HuH-7.5 (cell line): ENCODE data around the gene GOLGA6C.
"Not testable (repeated sequence)": the region's sequence is repeated elsewhere in the genome, so short reads cannot be mapped to it uniquely, and the experiment has no call there.

ENCODE experiments used
- DNase-seq: peaks from one replicate; pipeline ENCODE4 v3.0.0; 2011; ENCODE audit warnings: low spot score

The GOLGA6C gene

DNA sequence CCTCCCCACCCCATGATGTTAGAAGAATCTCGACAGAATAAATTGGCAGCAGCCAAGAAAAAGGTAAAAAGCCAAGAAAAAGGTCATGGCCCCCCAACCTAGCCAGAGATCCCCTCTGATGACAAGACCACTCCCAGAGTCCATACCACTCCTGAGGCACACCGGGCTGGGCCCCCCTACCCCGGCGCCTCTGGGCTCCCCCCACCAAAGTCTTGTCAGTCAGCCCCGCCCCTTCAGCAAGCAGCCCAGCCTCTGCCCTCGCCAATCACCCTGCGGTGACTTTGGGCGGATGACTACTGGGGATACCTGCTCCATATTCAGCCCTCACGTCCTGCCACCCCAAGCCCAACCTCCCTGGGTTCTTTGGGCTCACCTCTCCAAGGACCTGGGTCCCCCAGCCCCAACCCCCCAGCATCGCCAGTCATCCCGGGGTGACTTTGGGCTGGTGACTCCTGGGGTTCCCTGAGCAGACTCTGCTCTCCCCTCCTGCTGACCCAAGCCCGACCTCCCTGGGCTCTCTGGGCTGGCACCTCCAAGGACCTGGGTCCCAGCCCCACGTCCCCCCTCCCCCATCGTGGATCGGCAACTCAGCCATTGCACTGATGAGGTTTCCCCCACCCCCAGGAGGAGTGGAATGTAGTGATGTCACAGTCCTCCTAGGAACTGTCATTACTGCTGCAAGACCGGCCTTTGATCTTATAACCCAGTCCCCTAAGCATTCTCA, 648 bp downstream of the GOLGA6C start:
- DNase-seq, result not testable (repeated sequence)

DNA sequence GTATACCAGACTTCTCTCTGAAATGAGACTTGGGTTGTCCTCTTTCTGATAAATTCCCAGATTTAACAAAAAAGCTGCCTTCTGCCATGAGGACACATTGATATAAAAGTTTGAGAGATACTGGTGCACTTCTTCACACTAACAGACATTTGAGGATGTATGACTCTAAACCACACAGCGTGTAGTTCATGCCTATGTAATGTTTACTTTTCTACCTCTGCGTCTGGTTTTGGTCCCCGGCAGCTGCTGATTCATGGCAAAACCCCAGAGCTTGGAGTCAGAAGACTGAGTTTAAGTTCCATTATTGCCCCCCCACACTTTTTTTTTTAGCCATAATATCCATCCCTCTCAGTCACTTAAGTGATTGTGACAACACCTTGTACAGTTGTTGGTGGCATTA, 1.7 kb downstream of the GOLGA6C start:
- not testable (repeated sequence) for DNase-seq

DNA sequence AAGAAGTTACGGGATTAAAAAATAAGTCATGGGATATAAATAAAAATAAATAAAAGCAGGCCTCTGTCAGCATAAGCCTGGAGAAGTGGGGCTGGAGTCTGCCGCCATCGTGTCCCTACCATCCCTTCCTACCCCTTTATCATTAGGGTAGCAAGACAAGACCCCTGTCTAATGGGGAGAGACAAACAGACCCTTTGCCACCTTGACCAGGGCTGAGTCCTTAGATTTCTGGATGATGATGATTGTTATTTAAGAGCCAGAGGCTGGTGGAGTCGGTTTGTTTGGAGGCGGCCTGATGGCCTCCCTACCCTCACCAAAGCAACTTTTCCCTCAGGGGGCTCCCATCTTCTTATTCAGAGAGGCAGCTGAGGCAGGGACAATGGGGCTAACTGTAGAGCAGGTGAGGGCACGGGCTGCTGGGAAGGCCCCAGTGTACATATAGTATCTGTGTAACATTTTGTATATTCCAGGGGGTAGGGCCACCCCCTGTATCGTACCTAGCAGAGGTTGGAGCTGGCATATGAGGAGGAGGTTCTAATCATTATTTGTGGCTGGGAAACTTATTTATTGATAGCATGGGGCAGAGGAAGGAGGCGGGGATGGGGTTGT, 15.7 kb downstream of the GOLGA6C start:
- DNase-seq, result not testable (repeated sequence)

DNA sequence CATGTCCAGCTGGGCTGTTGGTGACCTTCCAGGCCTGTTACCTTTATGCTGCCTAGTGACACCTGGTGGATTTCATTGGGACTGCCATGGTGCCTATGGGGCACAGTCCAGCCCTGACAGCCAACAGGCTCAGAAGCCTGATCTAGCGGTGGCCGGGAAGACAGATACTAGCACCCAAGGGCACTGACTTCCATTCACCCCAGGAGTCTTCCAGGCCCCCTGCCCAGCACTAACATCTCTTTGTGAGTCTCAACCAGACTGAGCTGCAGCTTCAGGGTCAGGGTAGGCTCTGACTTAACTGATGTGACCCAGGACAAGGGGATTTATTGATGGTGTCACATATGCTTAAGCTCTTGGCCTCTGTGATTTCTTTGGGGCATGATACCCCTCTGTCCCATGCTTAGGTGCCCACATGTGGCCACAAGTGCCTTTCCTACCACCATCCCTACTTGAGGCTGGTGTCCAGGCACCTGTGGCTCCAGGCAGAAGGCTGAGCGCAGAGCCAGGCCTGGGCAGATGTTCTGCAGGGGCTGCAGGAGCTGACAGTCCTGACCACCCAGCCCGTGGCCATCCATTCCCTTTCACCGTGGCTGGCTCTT, 16.5 kb downstream of the GOLGA6C start:
- not testable (repeated sequence) for DNase-seq

DNA sequence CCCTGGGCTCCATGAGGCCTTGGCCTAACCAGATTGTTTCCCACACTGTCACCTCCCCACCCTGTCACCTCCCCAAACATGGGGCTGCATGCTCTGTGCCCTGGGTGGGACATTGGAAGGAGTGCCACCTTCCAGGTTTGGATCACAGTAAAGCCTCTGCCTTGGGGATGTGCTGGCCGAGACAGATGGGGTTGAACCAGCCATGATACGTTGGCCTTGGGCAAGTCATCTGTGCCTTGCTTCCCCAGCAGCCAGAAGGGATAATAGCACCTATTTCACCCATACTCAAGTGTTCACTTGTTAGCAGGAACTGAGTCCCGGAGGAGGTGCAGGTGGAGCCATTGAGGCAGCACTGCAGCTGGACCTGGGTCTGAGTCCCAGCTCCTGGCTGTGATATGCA, 17.5 kb downstream of the GOLGA6C start:
- DNase-seq, result not testable (repeated sequence)

DNA sequence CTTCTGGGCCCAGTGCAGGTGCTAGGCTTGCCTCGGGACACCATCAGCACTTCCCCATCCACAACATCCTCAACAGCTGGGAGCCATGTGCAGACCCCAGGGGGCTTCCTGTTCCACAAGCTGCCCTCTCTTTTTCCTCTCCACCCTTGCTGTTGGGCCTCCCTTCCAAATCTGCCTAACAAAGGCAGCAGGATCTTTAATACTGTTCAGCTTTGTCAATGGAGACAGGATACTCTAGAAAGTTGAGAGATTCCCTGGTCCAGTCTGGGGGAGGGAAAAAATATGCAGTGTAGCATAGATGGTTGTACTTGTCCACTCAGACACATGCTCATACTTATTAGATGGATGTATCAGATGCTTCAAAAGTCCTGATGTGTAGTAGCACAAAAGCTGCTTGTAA, 20.4 kb downstream of the GOLGA6C start:
- DNase-seq, result not testable (repeated sequence)

DNA sequence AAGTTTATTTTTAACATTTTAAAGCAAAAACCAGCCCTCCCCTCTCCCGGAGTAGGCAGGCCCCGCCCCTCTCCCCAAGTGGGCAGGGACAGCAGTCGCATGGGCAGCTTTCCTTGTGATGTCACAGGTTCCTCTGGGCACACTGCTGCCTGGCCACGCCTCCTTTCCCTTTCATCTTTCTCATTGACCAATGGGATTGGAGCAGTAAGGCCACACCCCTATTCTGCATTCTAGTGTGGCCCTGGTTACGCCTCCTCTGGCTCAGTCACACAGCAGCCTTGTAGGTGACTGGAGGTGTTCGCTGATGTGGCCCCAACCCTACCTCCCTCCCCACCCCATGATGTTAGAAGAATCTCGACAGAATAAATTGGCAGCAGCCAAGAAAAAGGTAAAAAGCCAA, 24.4 kb downstream of the GOLGA6C start, which contains the start of gene GOLGA6D:
TSS of gene GOLGA6D (plus strand) at position 264 of the 400 bp plus-strand sequence. CDS start at position 305, 41 bp downstream.
- DNase-seq, result not testable (repeated sequence)

DNA sequence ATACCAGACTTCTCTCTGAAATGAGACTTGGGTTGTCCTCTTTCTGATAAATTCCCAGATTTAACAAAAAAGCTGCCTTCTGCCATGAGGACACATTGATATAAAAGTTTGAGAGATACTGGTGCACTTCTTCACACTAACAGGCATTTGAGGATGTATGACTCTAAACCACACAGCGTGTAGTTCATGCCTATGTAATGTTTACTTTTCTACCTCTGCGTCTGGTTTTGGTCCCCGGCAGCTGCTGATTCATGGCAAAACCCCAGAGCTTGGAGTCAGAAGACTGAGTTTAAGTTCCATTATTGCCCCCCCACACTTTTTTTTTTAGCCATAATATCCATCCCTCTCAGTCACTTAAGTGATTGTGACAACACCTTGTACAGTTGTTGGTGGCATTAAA, 26.0 kb downstream of the GOLGA6C start:
- DNase-seq, result not testable (repeated sequence)

DNA sequence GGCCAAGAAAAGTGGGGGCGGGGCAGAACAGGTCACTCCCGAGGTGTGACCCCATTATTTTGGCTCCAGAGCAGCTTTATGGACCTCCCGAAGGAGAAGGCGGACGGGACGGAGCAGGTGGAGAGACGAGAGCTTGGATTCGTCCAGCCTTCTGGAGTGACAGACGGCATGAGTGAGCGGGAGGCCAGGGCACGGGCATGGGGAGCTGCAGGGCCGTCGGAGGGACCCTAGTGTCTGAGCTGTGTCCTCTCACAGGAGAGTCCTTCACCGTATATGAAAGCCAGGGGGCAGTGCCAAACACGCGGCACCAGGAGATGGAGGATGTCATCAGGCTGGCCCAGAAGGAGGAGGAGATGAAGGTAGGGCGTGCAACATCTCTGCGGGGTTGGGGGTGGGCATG, 35.5 kb downstream of the GOLGA6C start:
- DNase-seq, result not testable (repeated sequence)

DNA sequence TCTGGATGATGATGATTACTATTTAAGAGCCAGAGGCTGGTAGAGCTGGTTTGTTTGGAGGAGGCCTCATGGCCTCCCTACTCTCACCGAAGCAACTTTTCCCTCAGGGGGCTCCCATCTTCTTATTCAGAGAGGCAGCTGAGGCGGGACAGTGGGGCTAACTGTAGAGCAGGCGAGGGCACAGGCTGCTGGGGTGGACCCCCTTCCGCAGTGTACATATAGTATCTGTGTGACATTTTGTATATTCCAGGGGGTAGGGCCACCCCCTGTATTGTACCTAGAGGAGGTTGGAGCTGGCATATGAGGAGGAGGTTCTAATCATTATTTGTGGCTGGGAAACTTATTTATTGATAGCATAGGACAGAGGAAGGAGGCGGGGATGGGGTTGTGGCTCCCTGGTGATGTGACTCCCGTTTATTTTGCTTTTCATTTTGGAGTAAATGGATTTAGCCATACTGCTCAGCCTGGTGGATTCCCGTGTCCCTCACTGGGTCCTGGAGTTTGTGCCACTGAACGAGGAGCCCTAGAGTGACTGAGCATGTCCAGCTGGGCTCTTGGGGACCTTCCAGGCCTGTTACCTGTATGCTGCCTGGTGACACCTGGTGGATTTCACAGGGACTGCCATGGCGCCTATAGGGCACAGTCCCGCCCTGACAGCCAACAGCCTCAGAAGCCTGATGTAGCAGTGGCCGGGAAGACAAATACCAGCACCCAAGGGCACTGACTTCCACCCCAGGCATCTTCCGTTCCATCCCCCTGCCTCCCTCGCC, 40.6 kb downstream of the GOLGA6C start:
- DNase-seq, result not testable (repeated sequence)

DNA sequence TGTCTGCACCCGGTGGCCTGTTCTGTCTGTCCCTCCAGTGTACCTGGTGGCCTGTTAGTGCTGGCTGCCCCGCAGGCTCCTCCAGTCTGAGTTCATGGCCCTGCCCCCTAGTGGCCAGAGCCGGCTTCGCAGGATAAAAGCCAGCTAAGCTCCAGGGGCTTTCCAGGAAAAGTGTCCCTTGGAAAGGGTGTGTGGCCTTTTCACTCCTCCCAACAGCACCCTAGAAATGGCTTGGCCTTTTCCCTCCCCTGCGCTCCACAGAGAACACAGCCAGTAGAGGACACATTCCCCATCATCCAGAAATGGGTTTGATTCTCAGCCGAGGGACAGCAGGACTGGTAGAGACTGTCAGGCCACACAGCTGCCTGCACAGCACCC, 41.2 kb downstream of the GOLGA6C start:
- not testable (repeated sequence) for DNase-seq

DNA sequence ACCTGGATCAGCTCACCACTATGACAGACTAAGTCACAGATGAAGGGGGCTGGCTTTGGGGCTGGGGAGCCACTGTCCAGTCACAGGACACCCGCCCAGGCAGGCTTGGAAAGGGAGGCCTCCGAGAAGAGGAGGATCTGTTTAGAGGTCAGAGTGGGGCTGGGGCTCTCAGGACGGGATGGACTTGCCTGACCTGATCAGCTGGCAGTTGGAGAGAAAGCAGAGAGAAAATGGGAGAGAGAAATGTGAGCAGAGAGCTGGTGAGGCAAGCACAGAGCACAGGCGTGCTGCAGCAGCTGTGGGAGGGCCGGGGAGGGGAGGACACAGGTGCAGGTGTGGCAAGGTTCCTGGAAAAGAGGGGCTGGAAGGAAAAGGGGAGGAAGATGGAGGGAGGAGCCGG, 41.9 kb downstream of the GOLGA6C start:
- DNase-seq, result not testable (repeated sequence)

DNA sequence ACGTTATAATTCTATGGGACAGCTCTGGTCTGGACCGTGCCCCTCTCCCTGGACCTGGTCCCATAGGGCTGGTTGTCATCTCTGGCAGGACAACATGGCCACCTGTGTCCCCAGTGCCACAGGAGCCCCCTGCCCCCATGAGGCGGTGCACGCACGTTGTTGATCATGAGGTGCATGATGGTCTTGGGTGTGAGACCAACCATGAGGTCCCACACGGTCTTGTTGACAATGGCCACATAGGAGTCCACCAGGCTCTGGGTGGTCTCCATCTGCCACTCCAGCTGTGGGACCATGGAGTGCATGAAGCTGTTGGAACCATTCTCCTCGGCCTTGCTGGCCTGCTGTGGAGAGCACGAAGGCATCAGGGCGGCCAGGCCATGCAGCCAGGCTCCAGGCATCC, 44.2 kb downstream of the GOLGA6C start:
- DNase-seq, result no peak

DNA sequence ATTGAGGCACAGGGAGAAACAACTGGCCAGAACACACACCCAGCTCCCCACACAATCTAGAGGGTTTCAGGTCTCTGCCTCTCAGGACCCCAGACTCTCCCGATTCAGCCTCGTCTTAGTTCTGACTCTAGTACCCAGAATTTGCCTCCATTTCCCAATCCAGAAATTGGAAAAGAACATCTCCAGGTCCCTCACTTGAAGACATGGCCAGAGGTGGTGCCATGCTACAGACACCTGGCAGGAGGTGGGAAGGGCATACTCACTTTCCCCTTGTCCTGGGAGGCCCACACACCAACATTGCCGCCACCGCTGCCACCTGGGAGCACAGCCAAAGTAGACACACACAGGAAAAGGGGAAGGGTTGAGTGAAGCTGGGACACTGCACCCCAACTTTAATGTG, 44.6 kb downstream of the GOLGA6C start:
- DNase-seq, result not testable (repeated sequence)

DNA sequence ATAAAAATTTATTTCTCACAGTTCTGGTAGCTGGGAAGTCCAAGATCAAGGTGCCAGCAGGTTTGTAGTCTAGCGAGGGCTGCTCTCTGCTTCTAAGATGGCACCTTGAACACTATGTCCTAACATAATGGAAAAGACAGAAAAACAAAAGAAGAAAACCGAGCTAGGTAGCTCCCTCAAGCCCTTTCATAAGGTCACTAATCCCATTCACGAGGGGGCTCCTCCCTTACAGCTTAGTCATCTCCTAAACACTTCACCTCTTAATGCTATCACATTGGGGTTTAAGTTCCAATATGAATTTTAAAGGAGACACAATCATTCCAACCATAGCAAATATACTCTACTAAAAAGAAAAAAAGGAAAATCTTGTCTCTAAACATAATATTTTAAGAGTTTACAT, 48.1 kb downstream of the GOLGA6C start:
- no peak for DNase-seq

DNA sequence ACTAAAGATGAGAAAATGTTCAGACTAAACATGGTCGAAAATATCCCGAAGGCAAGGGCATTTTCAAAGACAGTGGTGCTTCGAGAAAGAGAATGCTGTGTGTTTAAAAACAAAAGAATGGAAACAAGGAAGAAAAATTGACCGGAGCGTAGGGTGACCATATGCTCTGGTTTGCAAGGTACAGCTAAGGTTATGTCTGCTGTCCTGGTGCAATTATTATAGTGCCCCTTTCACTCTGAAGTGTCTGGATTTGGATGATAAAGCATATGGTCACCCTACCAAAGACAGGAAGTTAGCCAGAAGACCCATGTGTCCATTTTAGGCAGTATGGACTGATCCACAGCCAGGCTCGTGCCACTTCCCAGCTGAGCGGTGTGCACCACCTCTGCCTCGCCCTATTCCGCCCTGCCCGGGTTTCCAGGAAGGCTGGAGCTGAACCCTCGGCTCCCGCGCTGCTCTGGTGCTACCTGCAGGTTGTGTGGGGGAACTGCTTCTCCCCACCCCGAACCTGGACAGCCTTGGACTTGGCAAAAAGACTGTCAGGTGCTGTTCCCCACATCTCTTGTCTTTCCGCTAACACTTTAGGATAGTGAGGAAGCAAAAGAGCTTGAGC, 49.8 kb downstream of the GOLGA6C start:
- peak; percentile 94 for DNase-seq

DNA sequence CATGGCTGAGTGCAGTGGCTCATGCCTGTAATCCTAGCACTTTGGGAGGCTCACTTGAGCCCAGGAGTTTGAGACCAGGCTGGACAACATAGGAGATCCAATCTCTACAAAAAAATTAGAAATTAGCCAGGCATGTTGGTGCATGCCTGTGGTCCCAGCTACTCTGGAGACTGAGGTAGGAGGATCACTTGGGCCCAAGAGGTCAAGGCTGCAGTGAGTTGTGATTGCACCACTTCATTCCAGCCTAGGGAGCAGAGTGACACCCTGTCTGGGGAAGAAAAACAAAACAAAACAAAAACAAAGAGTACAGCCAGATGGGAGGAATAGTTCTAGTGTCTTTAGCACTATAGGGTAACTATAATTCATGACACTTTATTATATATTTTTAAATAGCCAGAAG, 51.6 kb downstream of the GOLGA6C start:
- no peak for DNase-seq

DNA sequence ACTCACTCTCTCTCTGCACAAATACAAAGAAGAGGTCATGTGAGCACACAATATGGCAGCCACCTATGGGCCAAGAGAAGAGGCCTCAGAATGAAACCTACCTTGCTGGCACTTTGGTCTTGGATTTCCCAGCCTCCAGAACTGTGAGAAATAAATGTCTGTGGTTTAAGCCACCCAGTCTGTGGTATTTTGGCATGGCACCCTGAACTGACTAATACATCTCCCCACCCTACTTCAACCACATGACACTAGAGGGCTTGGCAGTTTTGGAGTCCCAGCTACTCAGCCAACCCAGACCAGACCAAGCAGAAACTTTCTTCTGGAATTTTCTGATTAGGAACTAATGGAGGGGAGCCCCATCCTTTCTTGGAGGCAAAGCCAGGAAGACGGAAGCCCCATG, 54.4 kb downstream of the GOLGA6C start:
- not testable (repeated sequence) for DNase-seq

DNA sequence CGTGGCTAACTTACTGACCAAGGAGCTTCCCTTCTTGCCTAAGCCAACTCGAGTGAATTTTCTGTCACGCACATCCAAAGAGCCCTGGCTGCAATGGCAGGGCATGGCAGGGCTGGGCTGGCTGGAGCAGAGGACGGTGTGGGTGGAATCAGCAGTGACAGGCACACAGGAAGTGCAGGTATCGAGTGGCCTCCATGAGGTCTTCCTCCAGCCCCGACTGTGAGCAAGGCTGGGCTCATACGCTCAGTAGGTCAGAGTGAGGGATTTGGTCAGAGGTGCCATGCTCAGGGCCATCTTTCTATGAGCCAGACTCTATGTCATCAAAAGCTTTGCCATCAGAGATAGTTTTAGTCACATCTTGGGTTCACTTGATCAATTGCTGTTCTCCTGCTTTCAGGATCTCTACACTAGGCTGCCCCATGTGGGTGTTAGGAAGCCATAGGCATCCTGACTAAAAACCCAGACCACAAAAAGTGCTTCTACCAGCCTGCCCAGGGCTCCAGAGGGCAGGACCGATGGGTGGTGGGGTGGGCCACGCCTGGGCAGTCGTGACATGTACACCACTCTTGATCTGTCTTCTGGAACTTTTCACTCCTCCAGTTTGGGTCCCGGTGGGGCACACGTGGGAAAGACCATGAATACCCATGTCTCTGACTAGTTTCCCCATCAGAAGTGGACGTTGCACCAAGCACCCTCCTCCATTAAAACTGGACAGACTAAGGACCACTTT, 55.1 kb downstream of the GOLGA6C start:
- DNase-seq, result no peak

DNA sequence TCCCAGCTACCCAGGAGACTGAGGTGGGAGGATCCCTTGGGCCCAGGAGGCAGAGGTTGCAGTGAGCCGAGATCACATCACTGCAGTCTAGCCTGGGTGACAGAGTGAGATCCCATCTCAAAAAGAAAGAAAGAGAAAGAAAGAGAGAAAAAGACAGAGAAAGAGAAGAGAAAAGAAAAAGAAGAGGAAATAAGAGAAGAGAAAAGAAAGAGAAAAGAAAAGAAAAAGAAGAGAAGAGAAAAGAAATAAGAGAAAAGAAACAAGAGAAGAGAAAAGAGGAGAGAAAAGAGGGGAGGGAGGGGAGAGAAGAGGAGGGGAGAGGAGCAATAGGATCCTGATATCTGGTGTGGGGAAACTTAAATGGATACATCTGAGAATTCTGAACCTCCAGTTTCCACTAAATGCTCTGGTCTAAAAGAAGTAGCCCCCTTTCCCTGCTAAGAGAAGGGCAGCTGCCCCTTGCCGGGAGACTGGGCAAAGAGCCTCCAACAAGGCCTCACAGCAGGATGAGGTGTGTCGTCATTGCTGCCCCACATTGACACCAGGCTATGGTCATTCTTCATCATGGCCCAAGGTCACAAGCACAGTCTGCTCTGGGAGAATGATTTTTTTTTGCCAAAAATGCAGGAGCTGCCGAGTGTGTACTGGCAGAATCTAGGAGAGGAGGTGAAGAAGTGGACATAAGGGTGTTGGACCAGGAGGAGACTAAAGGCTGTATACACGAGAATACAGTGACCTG, 56.6 kb downstream of the GOLGA6C start:
- no peak for DNase-seq
